ENCODE measurements around the gene CITED4.
"Not testable (repeated sequence)": the region's sequence is repeated elsewhere in the genome, so short reads cannot be mapped to it uniquely, and the experiment has no call there.

Gene CITED4

GRCh38 chr1:40895601-40896000, 33.4 kb upstream of the CITED4 start:
- TF ChIP-seq SNAI2 (CRISPR knock-in tag; IDR thresholded peaks at IDR 0.05) (no peak), RARB (CRISPR knock-in tag; IDR thresholded peaks at IDR 0.05) (no peak), POU6F1 (CRISPR knock-in tag; IDR thresholded peaks at IDR 0.05; ENCODE audit: borderline replicate concordance, low read depth) (no peak), TSHZ2 (CRISPR knock-in tag; IDR thresholded peaks at IDR 0.05) (no peak), ESRRG (CRISPR knock-in tag; IDR thresholded peaks at IDR 0.05) (no peak)
- no peak for ATAC-seq

GRCh38 chr1:40894858-40895257, 32.7 kb upstream of the CITED4 start:
- not testable (repeated sequence) for ATAC-seq

GRCh38 chr1:40894455-40894854, 32.3 kb upstream of the CITED4 start:
- ATAC-seq: no peak
- TF ChIP-seq ESRRG (CRISPR knock-in tag; IDR thresholded peaks at IDR 0.05) (no peak), ARNTL (CRISPR knock-in tag; IDR thresholded peaks at IDR 0.05; ENCODE audit: borderline replicate concordance, low read depth) (no peak), ISL1 (CRISPR knock-in tag; IDR thresholded peaks at IDR 0.05) (no peak), BACH2 (CRISPR knock-in tag; IDR thresholded peaks at IDR 0.05; ENCODE audit: borderline replicate concordance) (no peak), PPARA (CRISPR knock-in tag; IDR thresholded peaks at IDR 0.05; ENCODE audit: borderline replicate concordance) (no peak), SNAI2 (CRISPR knock-in tag; IDR thresholded peaks at IDR 0.05) (no peak), TOX (CRISPR knock-in tag; IDR thresholded peaks at IDR 0.05; ENCODE audit: borderline replicate concordance) (no peak), OSR1 (CRISPR knock-in tag; IDR thresholded peaks at IDR 0.05) (no peak)

- TF ChIP-seq RARB (CRISPR knock-in tag; IDR thresholded peaks at IDR 0.05) (no peak), PATZ1 (CRISPR knock-in tag; IDR thresholded peaks at IDR 0.05; ENCODE audit: borderline replicate concordance) (no peak), POU6F1 (CRISPR knock-in tag; IDR thresholded peaks at IDR 0.05; ENCODE audit: borderline replicate concordance, low read depth) (no peak), ZC3H10 (CRISPR knock-in tag; IDR thresholded peaks at IDR 0.05) (no peak), ISL1 (CRISPR knock-in tag; IDR thresholded peaks at IDR 0.05) (no peak), TOX (CRISPR knock-in tag; IDR thresholded peaks at IDR 0.05; ENCODE audit: borderline replicate concordance) (no peak), CSRNP3 (CRISPR knock-in tag; IDR thresholded peaks at IDR 0.05) (no peak), TCF4 (CRISPR knock-in tag; IDR thresholded peaks at IDR 0.05; ENCODE audit: borderline replicate concordance) (no peak), TSHZ2 (CRISPR knock-in tag; IDR thresholded peaks at IDR 0.05) (no peak), CSDC2 (CRISPR knock-in tag; IDR thresholded peaks at IDR 0.05) (no peak), ARNTL (CRISPR knock-in tag; IDR thresholded peaks at IDR 0.05; ENCODE audit: borderline replicate concordance, low read depth) (no peak), ZNF8 (CRISPR knock-in tag; IDR thresholded peaks at IDR 0.05) (no peak), PPARA (CRISPR knock-in tag; IDR thresholded peaks at IDR 0.05; ENCODE audit: borderline replicate concordance) (no peak)
- ATAC-seq: no peak
These were observed 31.8 kb upstream of the CITED4 start for GRCh38 chr1:40893946-40894345.
